ENCODE data around the gene DR1.

DNA sequence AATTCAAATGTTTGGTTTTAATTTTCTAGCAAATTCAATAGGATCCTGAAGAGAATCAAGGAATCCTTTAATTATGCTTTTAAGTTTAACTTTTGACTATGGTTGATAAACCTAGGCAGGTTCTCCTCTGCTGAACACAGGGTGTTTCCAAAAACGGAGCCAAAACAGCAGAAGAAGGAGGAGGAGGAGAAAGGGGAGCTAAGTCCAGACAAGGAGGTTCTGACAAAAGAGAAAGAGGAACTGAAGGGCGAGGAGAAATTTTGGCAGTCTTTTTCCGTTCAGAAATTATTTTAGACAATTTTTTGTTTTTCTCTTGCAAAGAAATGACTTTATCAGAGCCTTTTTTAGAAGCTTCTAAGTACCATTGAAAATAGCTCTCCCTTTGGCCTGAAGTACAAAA lies 69.0 kb downstream of the DR1 start:
- TF ChIP-seq POLR2A (IDR thresholded peaks at IDR 0.05; ENCODE audit: low read depth, low read length) (no peak), RFX5 (IDR thresholded peaks at IDR 0.05; ENCODE audit: low read depth, low read length) (no peak), CEBPB (IDR thresholded peaks at IDR 0.05; ENCODE audit: borderline replicate concordance in 1 of 2, low read depth in 2 of 2, low read length in 2 of 2) (no peak)

Measured in GM12878 (cell line).